Fibroblast of the conjunctiva (primary cell): ENCODE results near the gene NPAS3.

Experiments used
- DNase-seq: peaks from one replicate; pipeline ENCODE4 v3.0.0-alpha.2; 2010; ENCODE audit warnings: low read depth

The NPAS3 gene

GRCh38 chr14:33332497-33332896 lies 393.8 kb downstream of the NPAS3 start:
- DNase-seq = no peak

DNA sequence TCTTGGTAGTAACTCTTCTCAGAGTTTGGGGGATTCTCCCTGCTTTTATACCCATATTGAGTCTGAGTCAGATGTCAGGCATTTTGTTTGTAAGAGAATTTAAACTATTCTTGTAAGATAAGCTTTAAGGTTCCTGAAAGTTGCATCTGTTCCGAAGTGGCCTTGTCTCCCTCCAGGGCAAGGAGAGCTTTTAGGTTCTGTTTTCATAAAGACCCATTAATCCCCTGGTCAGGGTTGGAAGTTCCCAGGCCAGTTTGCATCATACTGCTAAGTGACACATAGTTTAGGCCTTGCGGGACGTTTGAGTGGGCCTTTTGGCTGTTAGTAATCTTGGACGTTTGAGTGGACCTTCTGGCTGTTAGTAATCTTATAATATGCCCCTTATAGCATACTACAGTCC lies 396.7 kb downstream of the NPAS3 start:
- DNase-seq = no peak

DNA sequence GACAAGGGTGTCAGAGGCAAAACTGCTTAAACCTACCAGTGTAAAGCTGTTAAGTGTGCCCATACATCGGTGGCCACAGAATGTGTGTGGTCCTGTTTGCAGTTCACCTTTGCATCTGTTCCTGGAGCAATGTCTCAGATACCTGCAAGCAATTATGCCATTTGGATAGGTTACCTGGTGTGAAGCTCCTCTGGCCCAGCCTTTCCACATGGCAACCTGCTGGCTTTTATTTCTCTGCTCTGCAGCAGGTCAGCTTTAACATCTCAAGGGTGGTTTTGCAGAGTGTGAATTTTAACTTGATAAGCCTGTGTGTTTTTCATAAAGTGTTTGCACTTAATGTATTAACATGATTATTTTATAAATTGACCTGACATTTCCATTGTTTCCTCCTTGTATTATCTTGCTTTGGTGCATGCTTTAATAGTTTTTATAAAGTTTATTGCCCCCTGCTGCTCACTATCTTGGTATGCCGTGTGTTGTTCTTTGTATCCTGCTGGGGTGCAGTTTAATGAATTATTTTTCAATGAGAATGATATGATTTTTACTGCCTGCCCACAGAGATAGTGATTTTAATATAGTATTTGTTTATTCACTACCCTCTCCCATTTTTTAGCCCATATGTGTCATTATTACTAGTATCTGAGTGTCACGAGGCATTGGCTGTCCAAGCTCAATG lies 403.8 kb downstream of the NPAS3 start:
- no peak for DNase-seq

- DNase-seq = peak; percentile 10
Measured at GRCh38 chr14:33343016-33343415, 404.3 kb downstream of the NPAS3 start.

DNA sequence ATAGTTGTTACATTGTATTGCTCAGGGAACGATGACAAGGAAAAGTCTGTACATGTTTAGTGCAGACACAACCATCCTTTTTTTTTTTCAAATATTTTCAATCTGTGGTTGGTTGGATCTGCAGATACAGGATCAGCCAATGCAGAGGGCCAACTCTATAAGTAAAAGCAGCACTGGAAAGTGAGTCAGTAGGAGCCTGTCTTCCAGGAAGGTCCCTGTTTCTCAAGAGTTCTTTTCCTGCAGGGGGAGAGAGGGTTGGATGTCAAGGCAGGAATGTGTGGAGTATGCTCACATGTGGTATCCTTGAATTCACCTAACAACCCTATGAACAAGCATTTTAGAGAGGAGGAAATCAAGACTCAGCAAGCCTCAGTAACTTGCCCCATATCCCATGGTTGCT lies 409.1 kb downstream of the NPAS3 start:
- peak; percentile 12 for DNase-seq

GRCh38 chr14:33348510-33348909 lies 409.8 kb downstream of the NPAS3 start:
- no peak for DNase-seq

GRCh38 chr14:33349871-33350270 lies 411.2 kb downstream of the NPAS3 start:
- no peak for DNase-seq

- no peak for DNase-seq
Measured at GRCh38 chr14:33350366-33350990, 411.8 kb downstream of the NPAS3 start.

DNA sequence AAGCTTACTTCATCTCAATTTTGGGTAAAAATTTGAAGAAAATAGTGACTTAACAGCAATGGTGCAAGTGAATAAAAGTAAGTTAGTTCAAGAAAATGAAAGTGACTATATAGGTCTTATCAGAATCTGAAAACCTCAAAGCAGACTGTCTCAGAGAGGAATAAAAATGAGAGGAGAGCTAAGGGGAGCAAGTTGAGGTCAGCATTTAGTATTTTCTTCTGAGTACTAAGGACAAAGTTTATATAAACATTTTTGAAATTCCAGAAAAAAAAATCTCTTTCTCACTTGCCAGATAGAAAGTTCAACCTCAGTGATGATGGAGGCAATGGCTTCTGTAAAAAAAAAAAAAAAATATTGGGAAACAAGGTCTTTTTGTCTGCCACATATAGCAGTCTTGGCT lies 414.1 kb downstream of the NPAS3 start:
- no peak for DNase-seq

DNA sequence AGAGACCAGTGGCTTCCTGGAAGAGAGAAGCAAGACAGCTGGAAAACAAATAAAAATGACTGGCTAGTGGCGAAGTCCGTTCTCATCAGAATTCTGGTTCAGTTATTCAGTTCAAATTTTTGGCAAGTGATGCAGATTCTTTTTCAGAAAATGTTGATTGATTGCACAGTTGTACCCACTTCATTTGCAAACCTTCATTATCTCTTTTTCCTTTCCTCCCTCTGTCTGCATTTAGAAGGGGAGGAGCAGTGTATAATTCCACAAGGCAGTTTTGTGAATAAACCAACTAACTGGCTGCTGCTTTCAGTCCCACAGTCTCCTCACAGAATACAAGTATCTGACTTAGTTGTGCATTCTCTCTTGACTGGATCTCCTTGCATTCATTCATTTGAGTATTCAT lies 417.5 kb downstream of the NPAS3 start:
- no peak for DNase-seq

DNA sequence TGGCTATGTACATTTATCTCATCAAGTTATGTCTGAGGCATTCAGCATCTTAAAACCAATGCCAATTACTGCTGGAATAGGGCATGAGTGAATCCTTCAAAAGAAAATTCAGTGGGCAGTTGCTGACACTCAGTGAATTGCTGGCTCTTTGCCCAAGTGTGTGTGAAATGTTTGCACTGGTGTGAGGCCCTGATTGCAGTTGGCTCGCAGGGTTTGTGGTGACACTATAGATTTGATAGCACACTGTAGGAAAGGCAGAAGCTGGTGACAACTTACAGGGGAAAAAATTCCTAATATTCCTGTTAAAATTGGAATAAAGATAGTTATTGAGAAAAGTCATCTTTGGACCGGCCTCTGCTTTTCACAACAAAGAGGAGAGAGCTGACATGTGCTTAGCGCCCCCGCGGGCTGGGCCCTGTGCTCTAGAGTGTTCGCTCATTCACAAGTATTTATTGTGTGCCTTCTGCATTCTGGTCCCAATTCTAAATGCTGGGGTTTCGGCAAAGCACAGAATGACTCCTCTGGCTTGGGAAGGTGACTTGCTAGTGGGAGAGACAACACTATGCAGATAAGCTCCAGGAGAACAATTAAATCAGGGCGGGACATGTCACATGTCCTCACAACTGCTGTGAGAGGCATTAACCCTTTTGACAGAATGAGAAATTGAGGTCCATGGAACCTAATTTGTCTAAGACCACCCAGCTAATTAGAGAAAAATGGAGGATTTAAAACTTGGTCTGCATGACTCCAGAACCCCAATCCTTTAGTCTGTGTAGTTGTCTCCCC lies 418.7 kb downstream of the NPAS3 start:
- no peak for DNase-seq

DNA sequence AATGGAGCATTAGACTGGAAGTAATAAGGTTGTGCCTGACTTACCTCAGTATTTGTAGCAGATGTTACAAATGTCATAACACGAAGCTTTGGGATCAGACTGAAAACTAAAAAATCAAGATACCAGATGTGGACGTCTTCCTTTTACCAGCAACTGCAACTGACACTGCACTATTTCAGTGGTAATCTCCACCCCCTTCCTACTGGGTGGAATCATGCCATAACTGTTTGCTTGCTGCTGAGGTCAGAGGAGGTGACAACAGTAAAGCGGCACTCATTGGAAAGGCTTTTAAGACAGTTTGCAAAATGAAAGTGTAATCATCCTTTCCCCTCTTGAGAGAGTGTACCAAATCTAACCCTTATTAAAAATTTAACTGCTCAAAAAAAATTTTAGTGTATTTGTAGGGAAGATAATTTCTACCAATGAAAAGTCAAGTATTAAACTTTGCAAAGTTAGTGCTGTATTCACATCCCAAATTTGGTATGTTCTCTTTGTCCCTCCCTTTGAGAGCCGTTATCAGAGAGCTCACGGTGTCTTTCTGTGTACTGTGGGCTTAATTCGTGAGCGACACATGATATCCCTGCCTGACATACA lies 420.7 kb downstream of the NPAS3 start:
- no peak for DNase-seq

GRCh38 chr14:33362934-33363333 lies 424.3 kb downstream of the NPAS3 start:
- DNase-seq = no peak

GRCh38 chr14:33363682-33364081 lies 425.0 kb downstream of the NPAS3 start:
- DNase-seq = no peak

GRCh38 chr14:33364466-33364865 lies 425.8 kb downstream of the NPAS3 start:
- DNase-seq = no peak

- no peak for DNase-seq
Measured at GRCh38 chr14:33369041-33369440, 430.4 kb downstream of the NPAS3 start.

GRCh38 chr14:33369972-33370371 lies 431.3 kb downstream of the NPAS3 start:
- DNase-seq = no peak

- DNase-seq = no peak
Measured at GRCh38 chr14:33370426-33370825, 431.7 kb downstream of the NPAS3 start.

- DNase-seq = no peak
Measured at GRCh38 chr14:33375196-33375595, 436.5 kb downstream of the NPAS3 start.

DNA sequence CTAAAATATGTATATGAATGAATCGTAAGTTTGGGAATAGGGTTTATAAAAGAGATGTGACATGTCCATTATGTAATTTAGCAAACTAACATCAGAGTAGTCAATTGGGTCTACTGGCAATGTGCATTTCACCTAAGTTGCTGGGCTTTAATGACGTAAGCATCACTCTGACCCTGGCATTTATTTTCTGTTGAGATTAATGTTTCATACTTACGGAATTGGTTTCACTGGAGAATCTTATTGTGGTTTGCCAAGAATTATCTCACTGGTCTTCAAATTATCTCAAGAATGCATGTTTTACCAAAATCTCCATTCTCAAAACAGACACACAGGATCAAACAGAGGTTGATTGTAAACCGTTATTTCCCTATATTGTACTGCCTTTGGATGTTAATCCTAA lies 437.1 kb downstream of the NPAS3 start:
- DNase-seq = no peak

DNA sequence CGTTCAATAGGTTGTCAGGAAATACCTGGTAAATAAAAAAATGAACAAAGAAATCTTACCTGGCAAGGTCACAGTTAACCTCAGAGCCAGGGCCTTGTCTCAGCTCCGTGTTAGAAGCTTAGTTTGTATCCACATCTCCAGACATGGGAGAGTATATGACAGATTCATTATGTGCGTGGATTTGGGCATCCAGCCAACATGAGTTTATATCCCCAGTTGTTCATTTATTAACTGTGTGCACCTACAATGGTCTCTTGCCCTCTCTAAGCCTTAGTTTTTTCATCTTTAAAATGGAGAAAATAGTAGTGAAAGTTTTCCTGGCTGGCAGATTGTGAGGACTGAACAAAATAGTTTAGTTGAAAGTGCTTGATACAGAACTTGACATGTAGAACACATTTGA lies 437.8 kb downstream of the NPAS3 start:
- no peak for DNase-seq

- DNase-seq = no peak
Measured at GRCh38 chr14:33377596-33378390, 439.1 kb downstream of the NPAS3 start.
